ENCODE data around the gene WDTC1.
A peak's percentile ranks its signal among the peaks of the same experiment; 100 is the strongest.
"Not testable (repeated sequence)": the region's sequence is repeated elsewhere in the genome, so short reads cannot be mapped to it uniquely, and the experiment has no call there.

Gene WDTC1

GRCh38 chr1:27234049-27234882 lies at the start of gene WDTC1:
WDTC1 (plus strand) TSS chr1:27234632; CDS start chr1:27261055, 26,423 bp downstream.
- peak; percentile 95 for DNase-seq (ENCODE audit: low read depth)

- not testable (repeated sequence) for DNase-seq (ENCODE audit: low read depth)
Observed at GRCh38 chr1:27184665-27185064, 49.8 kb upstream of the WDTC1 start.

- peak; percentile 24 for DNase-seq (ENCODE audit: low read depth)
Observed at GRCh38 chr1:27192039-27192529, 42.3 kb upstream of the WDTC1 start.

- no peak for DNase-seq (ENCODE audit: low read depth)
Observed at GRCh38 chr1:27193194-27193593, 41.2 kb upstream of the WDTC1 start.

- no peak for DNase-seq (ENCODE audit: low read depth)
Observed at GRCh38 chr1:27201295-27201694, 33.1 kb upstream of the WDTC1 start.

- no peak for DNase-seq (ENCODE audit: low read depth)
Observed at GRCh38 chr1:27203946-27204345, 30.5 kb upstream of the WDTC1 start.

GRCh38 chr1:27207238-27207637 lies 27.2 kb upstream of the WDTC1 start:
- not testable (repeated sequence) for DNase-seq (ENCODE audit: low read depth)

GRCh38 chr1:27208143-27208850 lies 26.1 kb upstream of the WDTC1 start:
- DNase-seq (ENCODE audit: low read depth), result not testable (repeated sequence)

- DNase-seq (ENCODE audit: low read depth), result no peak
Observed at GRCh38 chr1:27216466-27216865, 18.0 kb upstream of the WDTC1 start.

GRCh38 chr1:27217401-27217800 lies 17.0 kb upstream of the WDTC1 start:
- DNase-seq (ENCODE audit: low read depth), result no peak

- DNase-seq (ENCODE audit: low read depth), result no peak
Observed at GRCh38 chr1:27218736-27219135, 15.7 kb upstream of the WDTC1 start.

GRCh38 chr1:27220096-27220495 lies 14.3 kb upstream of the WDTC1 start:
- DNase-seq (ENCODE audit: low read depth), result no peak

GRCh38 chr1:27220702-27221497 lies 13.5 kb upstream of the WDTC1 start:
- DNase-seq (ENCODE audit: low read depth), result not testable (repeated sequence)

- DNase-seq (ENCODE audit: low read depth), result no peak
Observed at GRCh38 chr1:27225621-27226020, 8.8 kb upstream of the WDTC1 start.

- DNase-seq (ENCODE audit: low read depth), result no peak
Observed at GRCh38 chr1:27227765-27228164, 6.7 kb upstream of the WDTC1 start.

GRCh38 chr1:27233667-27234048 lies 774 bp upstream of the WDTC1 start:
- DNase-seq (ENCODE audit: low read depth), result no peak

- no peak for DNase-seq (ENCODE audit: low read depth)
Observed at GRCh38 chr1:27235827-27236226, 1.4 kb downstream of the WDTC1 start.

GRCh38 chr1:27237112-27237511 lies 2.7 kb downstream of the WDTC1 start:
- no peak for DNase-seq (ENCODE audit: low read depth)

- no peak for DNase-seq (ENCODE audit: low read depth)
Observed at GRCh38 chr1:27238032-27238431, 3.6 kb downstream of the WDTC1 start.

GRCh38 chr1:27241677-27242076 lies 7.2 kb downstream of the WDTC1 start:
- no peak for DNase-seq (ENCODE audit: low read depth)

GRCh38 chr1:27243665-27244064 lies 9.2 kb downstream of the WDTC1 start:
- DNase-seq (ENCODE audit: low read depth), result not testable (repeated sequence)

- no peak for DNase-seq (ENCODE audit: low read depth)
Observed at GRCh38 chr1:27246194-27246593, 11.8 kb downstream of the WDTC1 start.
